Gastroesophageal sphincter (tissue), 3 donors: ENCODE data around the gene IL1B.

Experiments used
- CTCF ChIP-seq, 4 experiments: fragments of 200-600 bp in 2 of 4; fragments of 450-650 bp in 2 of 4; sonication (generic) in 1 of 4; IDR thresholded peaks; one replicate each; pipeline ENCODE4 v1.5.1; 2017 to 2019; ENCODE audit warnings: antibody characterized with exemption in 4 of 4, mild to moderate bottlenecking in 2 of 4, moderate library complexity in 2 of 4
- POLR2AphosphoS5 ChIP-seq: sonication (generic); formaldehyde crosslinking; IDR thresholded peaks from one replicate; pipeline ENCODE4 v1.6.1; 2017; ENCODE audit warnings: antibody characterized with exemption

GRCh38 chr2:112800881-112801583 is 35.5 kb downstream of the IL1B start:
- TF ChIP-seq CTCF (IDR thresholded peaks at IDR 0.05) (no peak), POLR2AphosphoS5 (no peak)
